Neural cell (in vitro differentiated cells): ENCODE measurements around the gene RIOK2. TPM values are rescaled to one million over a fixed set of nuclear protein-coding genes. Genes with fewer than 3 reads are reported as not detected.

ENCODE experiments used
- H2AFZ ChIP-seq: fragments of 200-600, 300-800 bp; sonication (generic), shearing (Covaris generic); 2 replicates; pipeline ENCODE4 v1.6.0; 2014; ENCODE audit warnings: low read depth, mild to moderate bottlenecking, antibody characterized with exemption, low read length, moderate library complexity
- H3F3A ChIP-seq: fragments of 200-600 bp; shearing (Covaris generic); 2 replicates; pipeline ENCODE4 v1.6.1; 2016; ENCODE audit warnings: mild to moderate bottlenecking, moderate library complexity, mixed read lengths, antibody characterized with exemption, low read length; ENCODE audit not compliant: insufficient read depth, poor library complexity, severe bottlenecking
- H3K27ac ChIP-seq: fragments of 200-600, 300-800 bp; sonication (generic), shearing (Covaris generic); 2 replicates; pipeline ENCODE4 v1.5.1; 2014; ENCODE audit warnings: mild to moderate bottlenecking, low read length, moderate library complexity
- H3K27me3 ChIP-seq: fragments of 300-800, 200-600 bp; sonication (generic), shearing (Covaris generic); 2 replicates; pipeline ENCODE4 v1.6.0; 2014; ENCODE audit warnings: mild to moderate bottlenecking, low read depth, low read length, moderate library complexity; ENCODE audit not compliant: insufficient read depth
- H3K36me3 ChIP-seq: fragments of 300-800, 200-600 bp; sonication (generic), shearing (Covaris generic); 2 replicates; pipeline ENCODE4 v1.5.1; 2014; ENCODE audit warnings: mild to moderate bottlenecking, antibody characterized with exemption, low read length, moderate library complexity; ENCODE audit not compliant: insufficient read depth
- H3K4me2 ChIP-seq: fragments of 300-800, 200-600 bp; sonication (generic), shearing (Covaris generic); 2 replicates; pipeline ENCODE4 v1.6.0; 2014; ENCODE audit warnings: mild to moderate bottlenecking, low read length
- H3K4me3 ChIP-seq: fragments of 300-800, 200-600 bp; sonication (generic), shearing (Covaris generic); 2 replicates; pipeline ENCODE4 v1.5.1; 2014; ENCODE audit warnings: mild to moderate bottlenecking, low read length, moderate library complexity
- H3K79me2 ChIP-seq: fragments of 200-600 bp; shearing (Covaris generic); replicated peaks from 2 replicates; pipeline ENCODE4 v1.6.0; 2014; ENCODE audit warnings: mild to moderate bottlenecking, low read length, moderate library complexity; ENCODE audit not compliant: insufficient read depth
- H3K9ac ChIP-seq: fragments of 300-800, 200-600 bp; sonication (generic), shearing (Covaris generic); 2 replicates; pipeline ENCODE4 v1.6.1; 2016; ENCODE audit warnings: mild to moderate bottlenecking, low read length, mixed read lengths
- H3K9me2 ChIP-seq: fragments of 200-600 bp; shearing (Covaris generic); 2 replicates; pipeline ENCODE4 v1.6.1; 2016; ENCODE audit warnings: mild to moderate bottlenecking, low read length, mixed read lengths; ENCODE audit not compliant: insufficient read depth
- H3K9me3 ChIP-seq: fragments of 200-600, 300-800 bp; sonication (generic), shearing (Covaris generic); 2 replicates; pipeline ENCODE4 v1.6.1; 2016; ENCODE audit warnings: mild to moderate bottlenecking, mixed run types, low read length, moderate library complexity, mixed read lengths
- H4K20me1 ChIP-seq: fragments of 200-600 bp; shearing (Covaris generic); 2 replicates; pipeline ENCODE4 v1.6.1; 2016; ENCODE audit warnings: mild to moderate bottlenecking, mixed run types; ENCODE audit not compliant: insufficient read depth
- EP300 ChIP-seq: fragments of 450-650 bp; conservative IDR thresholded peaks from 2 replicates; pipeline ENCODE4 v1.6.1; 2014; ENCODE audit warnings: antibody characterized with exemption, mild to moderate bottlenecking, moderate library complexity; ENCODE audit not compliant: poor library complexity, severe bottlenecking
- EZH2 ChIP-seq: fragments of 200-600, 300-800 bp; shearing (Covaris generic), sonication (generic); IDR thresholded peaks from 2 replicates; pipeline ENCODE4 v1.6.1; 2014; ENCODE audit warnings: antibody characterized with exemption, low read length, borderline replicate concordance, mild to moderate bottlenecking; ENCODE audit not compliant: insufficient read depth, poor library complexity, severe bottlenecking
- MXI1 ChIP-seq: fragments of 450-650 bp; conservative IDR thresholded peaks from 2 replicates; pipeline ENCODE4 v1.6.1; 2014; ENCODE audit warnings: antibody characterized with exemption, mild to moderate bottlenecking; ENCODE audit not compliant: poor library complexity, severe bottlenecking
- POLR2AphosphoS5 ChIP-seq: IDR thresholded peaks from 2 replicates; pipeline ENCODE4 v1.6.1; 2012
- RAD21 ChIP-seq: fragments of 450-650 bp; conservative IDR thresholded peaks from 2 replicates; pipeline ENCODE4 v1.6.1; 2014; ENCODE audit warnings: antibody characterized with exemption, mild to moderate bottlenecking, moderate library complexity
- SMC3 ChIP-seq: fragments of 450-650 bp; conservative IDR thresholded peaks from 2 replicates; pipeline ENCODE4 v1.6.1; 2014; ENCODE audit warnings: antibody characterized with exemption, mild to moderate bottlenecking, moderate library complexity; ENCODE audit not compliant: poor library complexity
- TAF1 ChIP-seq: IDR thresholded peaks from 2 replicates; pipeline ENCODE4 v1.6.1; 2012; ENCODE audit warnings: low read depth
- polyA plus RNA-seq: library from polyadenylated mRNA; depleted of rRNA; stranded (reverse); fragments of >200 nt; gene quantifications from 2 replicates; pipeline ENCODE4 v1.2.3, GENCODE V29; 2014
- TF ChIP-seq, protein P1 (sequence below): fragments of 450-650 bp; IDR thresholded peaks from 2 replicates; pipeline ENCODE4 v1.5.1; 2014; ENCODE audit warnings: antibody characterized with exemption, mild to moderate bottlenecking, moderate library complexity; ENCODE audit not compliant: poor library complexity, severe bottlenecking
- TF ChIP-seq, protein P2 (sequence below): IDR thresholded peaks from 2 replicates; pipeline ENCODE4 v1.6.1; 2012; ENCODE audit warnings: borderline replicate concordance

Gene RIOK2
- polyA plus RNA-seq, 1 donor from 2014 or later: 17.4 TPM

DNA sequence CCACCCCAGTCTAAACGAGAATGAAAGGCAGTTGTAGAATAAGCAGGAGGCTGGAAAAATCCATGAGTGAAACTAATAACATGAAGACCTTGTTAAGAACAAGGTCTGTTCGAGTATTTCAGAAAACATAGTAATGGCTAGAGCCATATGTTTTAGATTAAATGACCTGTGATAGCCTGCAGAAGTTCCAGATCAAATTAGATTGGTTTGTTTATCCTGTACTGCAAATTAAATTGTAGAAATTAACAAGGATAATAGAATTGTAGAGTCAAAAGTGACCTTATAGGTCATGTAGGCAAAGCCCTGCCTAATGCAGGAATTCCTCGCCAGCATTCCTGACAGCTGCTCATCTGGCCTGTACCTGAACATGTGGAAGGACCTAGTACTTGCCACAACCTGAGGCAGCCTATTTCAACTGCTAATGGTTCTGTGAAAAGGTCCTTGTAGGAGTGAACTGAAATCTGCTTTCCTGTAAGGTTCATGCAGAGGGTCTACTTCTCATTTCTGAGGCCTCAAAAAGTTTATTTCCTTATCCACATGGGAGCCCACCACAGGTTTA, 57.8 kb downstream of the RIOK2 start:
- no peaks in the 10 kb centered on the region for H3K9me2 ChIP-seq
- H3K9ac ChIP-seq: no peak overlapping the region
- no peaks in the 10 kb centered on the region for H4K20me1 ChIP-seq
- H3K36me3 ChIP-seq: no peaks in the 10 kb centered on the region
- H3K27me3 ChIP-seq: no peaks in the 10 kb centered on the region
- H3F3A ChIP-seq: no peaks in the 10 kb centered on the region
- no peak overlapping the region for H3K4me2 ChIP-seq
- H3K9me3 ChIP-seq: no peaks in the 10 kb centered on the region
- H3K79me2 ChIP-seq: no peaks in the 10 kb centered on the region
- H3K27ac ChIP-seq: no peak overlapping the region
- H2AFZ ChIP-seq: no peak overlapping the region
- TF ChIP-seq RAD21 (no peak), POLR2AphosphoS5 (no peak), EP300 (no peak), MXI1 (no peak), EZH2 (no peak), TAF1 (no peak), SMC3 (no peak)
- TF ChIP-seq, protein P1, sequence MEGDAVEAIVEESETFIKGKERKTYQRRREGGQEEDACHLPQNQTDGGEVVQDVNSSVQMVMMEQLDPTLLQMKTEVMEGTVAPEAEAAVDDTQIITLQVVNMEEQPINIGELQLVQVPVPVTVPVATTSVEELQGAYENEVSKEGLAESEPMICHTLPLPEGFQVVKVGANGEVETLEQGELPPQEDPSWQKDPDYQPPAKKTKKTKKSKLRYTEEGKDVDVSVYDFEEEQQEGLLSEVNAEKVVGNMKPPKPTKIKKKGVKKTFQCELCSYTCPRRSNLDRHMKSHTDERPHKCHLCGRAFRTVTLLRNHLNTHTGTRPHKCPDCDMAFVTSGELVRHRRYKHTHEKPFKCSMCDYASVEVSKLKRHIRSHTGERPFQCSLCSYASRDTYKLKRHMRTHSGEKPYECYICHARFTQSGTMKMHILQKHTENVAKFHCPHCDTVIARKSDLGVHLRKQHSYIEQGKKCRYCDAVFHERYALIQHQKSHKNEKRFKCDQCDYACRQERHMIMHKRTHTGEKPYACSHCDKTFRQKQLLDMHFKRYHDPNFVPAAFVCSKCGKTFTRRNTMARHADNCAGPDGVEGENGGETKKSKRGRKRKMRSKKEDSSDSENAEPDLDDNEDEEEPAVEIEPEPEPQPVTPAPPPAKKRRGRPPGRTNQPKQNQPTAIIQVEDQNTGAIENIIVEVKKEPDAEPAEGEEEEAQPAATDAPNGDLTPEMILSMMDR: no peak
- TF ChIP-seq, protein P2, sequence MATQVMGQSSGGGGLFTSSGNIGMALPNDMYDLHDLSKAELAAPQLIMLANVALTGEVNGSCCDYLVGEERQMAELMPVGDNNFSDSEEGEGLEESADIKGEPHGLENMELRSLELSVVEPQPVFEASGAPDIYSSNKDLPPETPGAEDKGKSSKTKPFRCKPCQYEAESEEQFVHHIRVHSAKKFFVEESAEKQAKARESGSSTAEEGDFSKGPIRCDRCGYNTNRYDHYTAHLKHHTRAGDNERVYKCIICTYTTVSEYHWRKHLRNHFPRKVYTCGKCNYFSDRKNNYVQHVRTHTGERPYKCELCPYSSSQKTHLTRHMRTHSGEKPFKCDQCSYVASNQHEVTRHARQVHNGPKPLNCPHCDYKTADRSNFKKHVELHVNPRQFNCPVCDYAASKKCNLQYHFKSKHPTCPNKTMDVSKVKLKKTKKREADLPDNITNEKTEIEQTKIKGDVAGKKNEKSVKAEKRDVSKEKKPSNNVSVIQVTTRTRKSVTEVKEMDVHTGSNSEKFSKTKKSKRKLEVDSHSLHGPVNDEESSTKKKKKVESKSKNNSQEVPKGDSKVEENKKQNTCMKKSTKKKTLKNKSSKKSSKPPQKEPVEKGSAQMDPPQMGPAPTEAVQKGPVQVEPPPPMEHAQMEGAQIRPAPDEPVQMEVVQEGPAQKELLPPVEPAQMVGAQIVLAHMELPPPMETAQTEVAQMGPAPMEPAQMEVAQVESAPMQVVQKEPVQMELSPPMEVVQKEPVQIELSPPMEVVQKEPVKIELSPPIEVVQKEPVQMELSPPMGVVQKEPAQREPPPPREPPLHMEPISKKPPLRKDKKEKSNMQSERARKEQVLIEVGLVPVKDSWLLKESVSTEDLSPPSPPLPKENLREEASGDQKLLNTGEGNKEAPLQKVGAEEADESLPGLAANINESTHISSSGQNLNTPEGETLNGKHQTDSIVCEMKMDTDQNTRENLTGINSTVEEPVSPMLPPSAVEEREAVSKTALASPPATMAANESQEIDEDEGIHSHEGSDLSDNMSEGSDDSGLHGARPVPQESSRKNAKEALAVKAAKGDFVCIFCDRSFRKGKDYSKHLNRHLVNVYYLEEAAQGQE: no peak
- no peak overlapping the region for H3K4me3 ChIP-seq

DNA sequence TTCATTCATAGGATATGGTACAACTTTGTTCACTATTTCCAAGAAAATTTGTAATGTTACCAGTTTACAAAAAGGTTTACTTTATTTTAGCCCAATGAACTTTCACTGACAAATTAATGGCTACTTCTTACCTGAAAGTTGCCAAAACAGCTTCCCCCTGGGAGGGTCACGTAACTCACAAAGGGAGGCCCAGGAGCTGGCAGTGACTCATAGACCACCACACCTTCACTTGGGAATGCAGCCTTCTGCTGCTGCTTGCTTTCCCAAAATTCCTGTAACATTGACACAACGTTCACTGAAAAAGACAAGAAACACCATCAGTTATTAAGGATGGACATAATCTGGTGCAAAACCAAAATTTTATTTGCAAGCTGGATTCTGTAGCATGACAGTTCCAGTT, 58.7 kb downstream of the RIOK2 start:
- H3K9ac ChIP-seq: no peak overlapping the region
- H3K79me2 ChIP-seq: no peaks in the 10 kb centered on the region
- no peak overlapping the region for H3K4me2 ChIP-seq
- TF ChIP-seq SMC3 (no peak), MXI1 (no peak), RAD21 (no peak), EP300 (no peak), POLR2AphosphoS5 (no peak), EZH2 (no peak)
- TF ChIP-seq, protein P2: no peak
- TF ChIP-seq, protein P1: no peak
- H3K4me3 ChIP-seq: no peak overlapping the region
- H4K20me1 ChIP-seq: no peaks in the 10 kb centered on the region
- H2AFZ ChIP-seq: no peak overlapping the region
- no peaks in the 10 kb centered on the region for H3K36me3 ChIP-seq
- H3F3A ChIP-seq: no peaks in the 10 kb centered on the region
- H3K9me2 ChIP-seq: no peaks in the 10 kb centered on the region
- H3K9me3 ChIP-seq: no peaks in the 10 kb centered on the region
- H3K27me3 ChIP-seq: no peaks in the 10 kb centered on the region
- no peak overlapping the region for H3K27ac ChIP-seq
